Ovary (tissue), 9 donors: ENCODE measurements around the gene CPA5. TPM values are rescaled to one million over a fixed set of nuclear protein-coding genes. Genes with fewer than 3 reads are reported as not detected.
"Not testable (repeated sequence)": the region's sequence is repeated elsewhere in the genome, so short reads cannot be mapped to it uniquely, and the experiment has no call there.

Experiments
- DNase-seq, 5 donors: peaks; one replicate each; pipeline ENCODE4 v3.0.0-alpha.2; 2019 to 2020
- H3K27ac ChIP-seq, 2 donors: fragments of 200-600 bp; one replicate each; pipeline versions ENCODE4 v1.5.1 to v1.8.0; 2019 to 2022
- H3K27me3 ChIP-seq: fragments of 200-600 bp; one replicate; pipeline ENCODE4 v1.8.0; 2022
- H3K36me3 ChIP-seq: fragments of 200-600 bp; sonication (generic); one replicate; pipeline ENCODE4 v1.5.1; 2019
- H3K4me1 ChIP-seq: one replicate; pipeline ENCODE4 v1.8.1; 2013; ENCODE audit warnings: mild to moderate bottlenecking, moderate library complexity; ENCODE audit not compliant: insufficient read depth
- H3K4me3 ChIP-seq: fragments of 200-600 bp; sonication (generic); one replicate; pipeline ENCODE4 v1.5.1; 2017
- H3K9me3 ChIP-seq, 2 donors: fragments of 200-600 bp in 1 of 2; sonication (generic) in 1 of 2; one replicate each; pipeline versions ENCODE4 v1.5.1 to v1.8.1; 2013 to 2019; ENCODE audit warnings: mild to moderate bottlenecking in 1 of 2, moderate library complexity in 1 of 2
- CTCF ChIP-seq, 3 donors: fragments of 450-650 bp in 2 of 3; fragments of 200-600 bp in 1 of 3; IDR thresholded peaks; one replicate each; pipeline versions ENCODE4 v1.5.1 to v1.8.0; 2016 to 2022; ENCODE audit warnings: antibody characterized with exemption in 3 of 3, mild to moderate bottlenecking in 1 of 3
- EP300 ChIP-seq: sonication (generic); formaldehyde crosslinking; IDR thresholded peaks from one replicate; pipeline ENCODE4 v1.6.1; 2017; ENCODE audit warnings: antibody characterized with exemption
- POLR2A ChIP-seq: fragments of 450-650 bp; IDR thresholded peaks from one replicate; pipeline ENCODE4 v1.6.1; 2017; ENCODE audit warnings: antibody characterized with exemption, mild to moderate bottlenecking, moderate library complexity
- WGBS, 3 donors: extraction: QIAGEN DNeasy Blood & Tissue Kit in 1 of 3; methylation state at CpG; one replicate each; pipeline versions ENCODE4 v1.1.5 to v1.1.7; 2013 to 2017; 5-methylcytosine and 5-hydroxymethylcytosine counted together
- intact Hi-C, 4 donors: fragments of 100-400 bp; cut with DNase I; formaldehyde crosslinking; loops; one replicate each; pipeline versions ENCODE4 v1.11.0 to v1.15.1; 2022 to 2023
- polyA plus RNA-seq, 2 donors: library from polyadenylated mRNA; stranded (reverse); fragments of 200-250 nt in 1 of 2; fragments of 350-450 nt in 1 of 2; fragmentation: Illumina TruSeq in 1 of 2; extraction: RNeasy Lipid Tissue Mini Kit (QIAGEN cat#74804) in 1 of 2; gene quantifications; one replicate each; pipeline ENCODE4 v1.2.3, GENCODE V29; 2013 to 2014
- total RNA-seq, 7 donors: library from RNA; depleted of rRNA in 2 of 7; stranded (reverse); fragments of >200 nt in 2 of 7; fragmentation: NEBNext Ultra II Directional in 3 of 7; extraction: Animal tissue kit (Norgen Biotek cat#: 25700) in 3 of 7; gene quantifications; one replicate each; pipeline versions ENCODE4 v1.1.0 to v1.2.4, GENCODE V29; 2016 to 2023
- donor health status: DM: no; HTN: no; CAD: no; lungs with moderate emphysema.
- donor health status: DM: no; HTN: no; CAD: no.
- donor health status: Bipolar disorder and iron deficiency.
- donor health status: DM: yes; HTN: yes; CAD: no.
- donor health status: DM: no; HTN: no; CAD: no.
- donor health status: DM: yes; HTN: yes; CAD: no.

The CPA5 gene
- total and polyA plus RNA-seq, 9 donors = not detected

GRCh38 chr7:130309986-130310385 is 34.6 kb upstream of the CPA5 start:
- H3K27ac ChIP-seq = no peak overlapping the region
- no peak for DNase-seq
- H3K27me3 ChIP-seq = no peaks in the 10 kb centered on the region
- TF ChIP-seq CTCF (IDR thresholded peaks at IDR 0.05) = no peak
- no peak for TF ChIP-seq EP300
- no peak for TF ChIP-seq POLR2A
- H3K9me3 ChIP-seq = no peaks in the 10 kb centered on the region
- H3K4me3 ChIP-seq = no peak overlapping the region
- intact Hi-C loops = no loop called here
- 67 to 76% (median 73%) methylated on average over 6 of the region's 6 CpGs for WGBS, 3 donors
- H3K4me1 ChIP-seq = no peaks in the 10 kb centered on the region
- H3K36me3 ChIP-seq = no peaks in the 10 kb centered on the region

DNA sequence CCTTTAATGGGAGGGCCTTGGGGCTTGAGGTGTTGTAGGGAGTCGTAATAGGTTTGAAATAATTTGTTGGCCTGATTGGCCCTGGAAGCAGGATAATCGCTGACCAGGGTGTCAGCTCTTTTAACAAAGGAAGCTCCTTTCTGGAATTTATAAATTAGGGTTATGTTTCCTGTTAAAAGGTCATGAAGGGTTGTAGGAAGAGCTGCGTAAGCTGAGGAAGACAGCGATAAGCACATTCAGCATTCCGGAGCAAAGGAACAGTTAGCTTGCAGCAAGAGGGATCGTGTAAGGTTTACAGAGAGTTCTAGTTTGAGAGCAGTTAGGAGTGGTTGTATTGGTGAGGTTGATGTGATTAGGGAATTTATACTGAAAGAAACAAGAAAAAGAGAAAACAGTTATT is 30.3 kb upstream of the CPA5 start:
- Histone ChIP-seq H3K27ac (no peak overlapping the region), H3K4me3 (no peak overlapping the region), H3K4me1 (no peaks in the 10 kb centered on the region), H3K9me3 (no peaks in the 10 kb centered on the region), H3K27me3 (no peaks in the 10 kb centered on the region), H3K36me3 (no peaks in the 10 kb centered on the region)
- DNase-seq = no peak
- WGBS, 3 donors = 56 to 66% (median 62%) methylated on average over 6 of the region's 6 CpGs
- intact Hi-C loops = no loop called here
- TF ChIP-seq EP300 = no peak
- TF ChIP-seq CTCF (IDR thresholded peaks at IDR 0.05) = no peak
- no peak for TF ChIP-seq POLR2A

DNA sequence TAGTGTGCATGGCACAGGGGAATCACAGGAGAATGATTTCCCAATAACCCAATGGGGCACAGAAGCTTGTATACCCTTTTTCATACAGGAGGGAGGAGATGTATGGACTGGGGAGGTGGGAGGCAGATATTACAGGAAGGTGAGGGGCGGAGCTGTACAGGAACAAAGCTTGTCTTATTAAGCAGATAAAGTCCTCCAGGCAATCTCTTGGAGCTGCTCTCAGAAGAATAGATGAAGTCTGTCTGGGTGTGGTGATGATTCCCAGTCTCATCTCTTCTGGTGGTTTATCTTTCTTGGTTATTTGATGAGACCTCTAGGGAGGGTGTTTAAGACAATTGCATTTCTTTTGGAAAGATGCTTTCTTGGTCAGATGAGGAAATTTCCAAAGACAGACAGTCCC is 25.1 kb upstream of the CPA5 start:
- no peak overlapping the region for H3K4me3 ChIP-seq
- WGBS, 3 donors = 94 to 100% (median 97%) methylated on average over 1 of the region's 1 CpG
- no peak overlapping the region for H3K27ac ChIP-seq
- TF ChIP-seq CTCF (IDR thresholded peaks at IDR 0.05) (no peak), EP300 (no peak), POLR2A (no peak)
- no peaks in the 10 kb centered on the region for H3K4me1 ChIP-seq
- no peaks in the 10 kb centered on the region for H3K27me3 ChIP-seq
- H3K9me3 ChIP-seq = no peaks in the 10 kb centered on the region
- intact Hi-C loops = no loop called here
- no peaks in the 10 kb centered on the region for H3K36me3 ChIP-seq
- no peak for DNase-seq

- H3K9me3 ChIP-seq, DNase-seq, H3K36me3 ChIP-seq, H3K4me1 ChIP-seq, intact Hi-C loops, H3K27ac ChIP-seq, H3K27me3 ChIP-seq, H3K4me3 ChIP-seq: not testable (repeated sequence)
- 88 to 92% (median 91%) methylated on average over 3 of the region's 3 CpGs for WGBS, 3 donors
Observed at GRCh38 chr7:130321542-130322229, 22.9 kb upstream of the CPA5 start.

DNA sequence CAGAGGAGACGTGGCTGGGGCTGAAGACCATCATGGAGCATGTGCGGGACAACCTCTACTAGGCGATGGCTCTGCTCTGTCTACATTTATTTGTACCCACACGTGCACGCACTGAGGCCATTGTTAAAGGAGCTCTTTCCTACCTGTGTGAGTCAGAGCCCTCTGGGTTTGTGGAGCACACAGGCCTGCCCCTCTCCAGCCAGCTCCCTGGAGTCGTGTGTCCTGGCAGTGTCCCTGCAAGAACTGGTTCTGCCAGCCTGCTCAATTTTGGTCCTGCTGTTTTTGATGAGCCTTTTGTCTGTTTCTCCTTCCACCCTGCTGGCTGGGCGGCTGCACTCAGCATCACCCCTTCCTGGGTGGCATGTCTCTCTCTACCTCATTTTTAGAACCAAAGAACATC is 22.0 kb upstream of the CPA5 start:
- no peak for TF ChIP-seq POLR2A
- no peak for TF ChIP-seq EP300
- TF ChIP-seq CTCF (IDR thresholded peaks at IDR 0.05) = no peak
- Histone ChIP-seq H3K4me1 (no peaks in the 10 kb centered on the region), H3K27ac (no peak overlapping the region), H3K4me3 (no peak overlapping the region), H3K27me3 (no peaks in the 10 kb centered on the region), H3K9me3 (no peaks in the 10 kb centered on the region), H3K36me3 (no peaks in the 10 kb centered on the region)
- no peak for DNase-seq
- intact Hi-C loops = no loop called here
- WGBS, 3 donors = 93 to 96% (median 93%) methylated on average over 7 of the region's 7 CpGs
